Measurements from ENCODE around the gene PACSIN2. TPM values are rescaled to one million over a fixed set of nuclear protein-coding genes. Genes with fewer than 3 reads are reported as not detected.

The PACSIN2 gene
- total RNA-seq, 4 donors from 2014 or later, result 25.8 to 46.0 (median 27.8) TPM

DNA sequence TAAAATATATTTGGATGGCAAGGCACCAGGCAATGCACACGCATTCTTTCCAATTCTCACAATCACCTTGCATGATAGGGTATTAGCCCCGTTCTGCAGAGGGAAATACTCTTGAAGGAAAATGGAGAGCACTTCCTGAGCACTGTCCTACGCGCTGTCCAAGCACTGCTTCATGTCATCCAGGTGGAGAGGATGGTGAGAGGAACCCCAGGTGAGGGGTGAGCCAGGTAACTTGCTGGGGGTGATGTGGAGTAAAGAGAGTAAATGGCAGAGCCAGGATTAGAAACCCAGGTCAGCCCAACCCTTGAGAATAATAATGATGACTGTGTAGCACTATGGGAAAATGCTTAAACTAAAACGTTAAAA, 711 bp upstream of the PACSIN2 start:
- WGBS, 2 donors, result 11 to 20% methylated on average over 5 of the region's 5 CpGs
- no peak for DNase-seq

DNA sequence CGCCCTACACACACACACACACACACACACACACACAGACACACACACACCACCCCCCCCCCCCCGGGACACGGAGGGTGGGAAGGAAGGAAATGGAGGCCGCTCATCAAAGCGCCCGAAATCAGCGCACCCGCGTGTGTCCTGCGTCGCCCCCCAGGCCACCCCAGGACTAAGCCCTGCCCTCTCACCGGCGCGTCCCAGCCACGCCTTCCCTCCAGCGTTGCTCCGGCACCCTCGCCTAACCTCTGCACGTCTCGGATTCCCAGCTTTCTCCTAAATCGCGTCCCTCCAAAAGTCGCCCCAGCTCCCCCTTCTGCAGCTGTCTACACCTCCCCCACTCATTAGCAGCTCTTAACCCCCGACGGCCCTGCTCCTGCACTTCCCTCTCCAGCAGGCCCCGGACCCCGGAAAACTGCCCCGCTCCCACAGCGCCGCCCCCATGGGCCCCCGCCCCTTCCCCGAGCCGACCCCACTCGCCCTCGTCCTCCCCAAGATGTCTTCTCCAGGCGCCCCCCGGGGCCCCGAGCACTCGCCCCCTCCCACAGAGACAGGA, 557 bp downstream of the PACSIN2 start:
- no peaks in the 10 kb centered on the region for H3K36me3 ChIP-seq
- no peak for DNase-seq
- whole genome bisulfite sequencing, 2 donors, result 0 to 2% methylated on average over 19 to 24 of the region's 39 CpGs

More for the DNA sequence above, 711 bp upstream of the PACSIN2 start:
- H3K27me3 ChIP-seq, result no peaks in the 10 kb centered on the region
- intact Hi-C loops (cut with DNase I), result no loop called here
- TF ChIP-seq POLR2A (IDR thresholded peaks at IDR 0.05), result no peak
- TF ChIP-seq, protein P1, sequence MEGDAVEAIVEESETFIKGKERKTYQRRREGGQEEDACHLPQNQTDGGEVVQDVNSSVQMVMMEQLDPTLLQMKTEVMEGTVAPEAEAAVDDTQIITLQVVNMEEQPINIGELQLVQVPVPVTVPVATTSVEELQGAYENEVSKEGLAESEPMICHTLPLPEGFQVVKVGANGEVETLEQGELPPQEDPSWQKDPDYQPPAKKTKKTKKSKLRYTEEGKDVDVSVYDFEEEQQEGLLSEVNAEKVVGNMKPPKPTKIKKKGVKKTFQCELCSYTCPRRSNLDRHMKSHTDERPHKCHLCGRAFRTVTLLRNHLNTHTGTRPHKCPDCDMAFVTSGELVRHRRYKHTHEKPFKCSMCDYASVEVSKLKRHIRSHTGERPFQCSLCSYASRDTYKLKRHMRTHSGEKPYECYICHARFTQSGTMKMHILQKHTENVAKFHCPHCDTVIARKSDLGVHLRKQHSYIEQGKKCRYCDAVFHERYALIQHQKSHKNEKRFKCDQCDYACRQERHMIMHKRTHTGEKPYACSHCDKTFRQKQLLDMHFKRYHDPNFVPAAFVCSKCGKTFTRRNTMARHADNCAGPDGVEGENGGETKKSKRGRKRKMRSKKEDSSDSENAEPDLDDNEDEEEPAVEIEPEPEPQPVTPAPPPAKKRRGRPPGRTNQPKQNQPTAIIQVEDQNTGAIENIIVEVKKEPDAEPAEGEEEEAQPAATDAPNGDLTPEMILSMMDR (IDR thresholded peaks at IDR 0.05), result no peak
- H3K27ac ChIP-seq, result peak overlapping the region in 3 of 4 donors; percentile 77 to 92 (median 89)
- peak overlapping the region; percentile 87 to 97 (median 92) for H3K4me3 ChIP-seq
- peaks cover 9 to 76% (median 20%) of the 10 kb centered on the region in 3 donors for H3K4me1 ChIP-seq
- no peaks in the 10 kb centered on the region for H3K36me3 ChIP-seq
- no peaks in the 10 kb centered on the region for H3K9me3 ChIP-seq

DNA sequence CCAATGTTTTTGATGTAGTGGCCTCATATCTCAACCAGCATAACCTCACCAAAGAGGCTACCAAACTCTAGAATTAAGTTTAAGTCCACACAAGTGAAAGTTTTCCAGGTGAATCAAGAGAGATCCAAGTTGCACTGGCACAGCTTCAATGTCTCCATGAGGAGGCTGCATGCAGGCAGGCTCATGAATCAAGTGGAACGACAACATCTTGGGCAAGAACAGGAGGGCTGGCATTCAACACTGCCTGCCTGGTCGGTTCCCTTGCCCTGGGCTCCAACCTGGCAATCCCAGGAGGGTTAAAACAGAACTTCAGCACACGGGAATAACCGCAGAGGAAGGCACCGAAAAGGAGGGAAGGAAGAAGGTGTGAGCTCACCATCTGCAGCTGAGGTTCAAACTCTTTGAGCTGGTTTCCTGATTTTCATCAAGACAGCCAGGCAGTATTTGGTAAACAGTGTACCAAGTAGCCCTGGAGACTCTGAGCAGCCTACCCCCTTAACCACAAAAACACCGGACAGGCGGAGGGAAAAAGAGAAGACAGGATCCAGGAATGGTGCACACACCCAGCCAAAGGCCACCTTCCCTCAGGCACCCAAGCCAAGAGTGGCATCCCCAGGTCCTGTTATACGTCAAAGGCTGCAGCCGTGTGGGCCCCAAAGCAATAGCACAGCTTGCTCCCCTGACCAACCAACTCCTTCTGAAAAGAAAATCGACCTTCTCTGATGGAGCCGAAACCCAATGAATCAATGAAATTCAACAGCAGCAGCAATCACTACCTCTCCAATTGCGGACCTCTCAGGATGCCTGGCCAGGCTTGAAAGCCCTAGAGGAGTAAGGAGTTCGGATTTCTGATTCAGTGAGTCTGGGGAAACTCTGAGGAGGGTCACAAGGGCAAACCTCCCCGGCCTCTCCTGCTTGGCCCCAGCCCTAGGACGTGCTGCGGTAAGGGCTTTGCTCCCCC, 1.3 kb downstream of the PACSIN2 start:
- TF ChIP-seq, protein P1 (IDR thresholded peaks at IDR 0.05), result no peak
- no peak for TF ChIP-seq POLR2A (IDR thresholded peaks at IDR 0.05)
- intact Hi-C loops (cut with DNase I), result no loop called here
- H3K27me3 ChIP-seq, result no peaks in the 10 kb centered on the region

More for the DNA sequence above, 557 bp downstream of the PACSIN2 start:
- TF ChIP-seq, protein P1 (IDR thresholded peaks at IDR 0.05), result no peak
- TF ChIP-seq POLR2A (IDR thresholded peaks at IDR 0.05), result no peak
- intact Hi-C loops (cut with DNase I), result no loop called here
- peaks cover 9 to 73% (median 20%) of the 10 kb centered on the region in 3 donors for H3K4me1 ChIP-seq
- H3K27me3 ChIP-seq, result no peaks in the 10 kb centered on the region
- H3K27ac ChIP-seq, result peak overlapping the region; percentile 78 to 92 (median 90)
- H3K4me3 ChIP-seq, result peak overlapping the region; percentile 87 to 97 (median 92)
- H3K9me3 ChIP-seq, result no peaks in the 10 kb centered on the region

DNA sequence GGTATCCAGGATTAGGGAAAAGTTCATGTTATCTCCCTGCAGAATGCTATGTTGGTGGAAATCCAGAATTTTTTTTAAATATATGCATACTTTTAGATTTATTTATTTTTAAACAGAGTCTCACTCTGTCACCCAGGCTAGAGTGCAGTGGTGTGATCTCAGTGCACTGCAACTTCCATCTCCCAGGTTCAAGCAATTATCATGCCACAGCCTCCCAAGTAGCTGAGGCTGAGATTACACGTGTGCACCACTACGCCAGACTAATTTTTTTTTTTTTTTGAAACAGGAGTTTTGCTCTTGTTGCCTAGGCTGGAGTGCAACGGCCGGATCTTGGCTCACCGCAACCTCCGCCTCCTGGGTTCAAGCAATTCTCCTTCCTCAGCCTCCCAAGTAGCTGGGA, 2.6 kb downstream of the PACSIN2 start:
- TF ChIP-seq, protein P1 (IDR thresholded peaks at IDR 0.05), result no peak
- no peak for TF ChIP-seq POLR2A (IDR thresholded peaks at IDR 0.05)
- intact Hi-C loops (cut with DNase I), result no loop called here
- DNase-seq, result no peak
- no peaks in the 10 kb centered on the region for H3K27me3 ChIP-seq
- no peak overlapping the region for H3K4me3 ChIP-seq
- H3K9me3 ChIP-seq, result no peaks in the 10 kb centered on the region
- no peaks in the 10 kb centered on the region for H3K36me3 ChIP-seq
- no peak overlapping the region for H3K27ac ChIP-seq
- WGBS, 2 donors, result 84 to 91% methylated on average over 5 to 6 of the region's 6 CpGs
- H3K4me1 ChIP-seq, result peaks cover 12 to 73% (median 29%) of the 10 kb centered on the region in 3 donors

More for the DNA sequence above, 1.3 kb downstream of the PACSIN2 start:
- H3K36me3 ChIP-seq, result no peaks in the 10 kb centered on the region
- peak overlapping the region; percentile 87 to 97 (median 92) for H3K4me3 ChIP-seq
- no peaks in the 10 kb centered on the region for H3K9me3 ChIP-seq
- 7 to 8% methylated on average over 8 to 15 of the region's 16 CpGs for WGBS, 2 donors
- H3K27ac ChIP-seq, result peak overlapping the region; percentile 78 to 92 (median 90)
- peaks cover 9 to 73% (median 22%) of the 10 kb centered on the region in 3 donors for H3K4me1 ChIP-seq
- no peak for DNase-seq

DNA sequence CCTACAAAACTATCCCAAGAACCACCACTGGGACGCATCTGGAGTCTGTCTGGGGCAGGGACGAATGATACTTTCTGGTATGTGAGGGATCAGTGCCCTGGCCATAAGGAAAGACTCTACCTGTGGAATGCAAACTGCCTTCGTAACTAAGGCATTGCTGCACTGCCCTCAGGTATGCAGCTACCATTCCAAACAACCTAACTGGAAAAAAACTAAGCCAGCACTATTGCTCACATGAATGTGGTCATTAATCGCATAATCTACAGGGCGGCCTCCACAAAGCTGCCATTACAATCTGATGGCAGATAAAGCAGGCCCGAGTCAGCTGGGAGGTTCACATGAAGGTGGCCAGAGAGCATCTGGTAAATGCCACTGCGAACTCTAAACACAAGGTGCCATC, 3.9 kb downstream of the PACSIN2 start:
- Histone ChIP-seq H3K9me3 (no peaks in the 10 kb centered on the region), H3K4me3 (no peak overlapping the region), H3K36me3 (no peaks in the 10 kb centered on the region), H3K4me1 (peaks cover 12 to 73% (median 29%) of the 10 kb centered on the region in 3 donors), H3K27ac (no peak overlapping the region), H3K27me3 (no peaks in the 10 kb centered on the region)
- intact Hi-C loops (cut with DNase I), result no loop called here
- TF ChIP-seq, protein P1 (IDR thresholded peaks at IDR 0.05), result no peak
- TF ChIP-seq POLR2A (IDR thresholded peaks at IDR 0.05), result no peak
- WGBS, 2 donors, result 80 to 88% methylated on average over 6 to 7 of the region's 7 CpGs
- no peak for DNase-seq

All from esophagus squamous epithelium (tissue), 5 donors.